Measurements from ENCODE around the gene ANTXR1.
"Not testable (repeated sequence)": the region's sequence is repeated elsewhere in the genome, so short reads cannot be mapped to it uniquely, and the experiment has no call there.

Gene ANTXR1

GRCh38 chr2:69214898-69215297 lies 201.9 kb downstream of the ANTXR1 start:
- no peak for DNase-seq

GRCh38 chr2:69216535-69217332 lies 203.8 kb downstream of the ANTXR1 start:
- DNase-seq: no peak

GRCh38 chr2:69217333-69218080 lies 204.5 kb downstream of the ANTXR1 start:
- DNase-seq: no peak

GRCh38 chr2:69221512-69221911 lies 208.5 kb downstream of the ANTXR1 start:
- DNase-seq: no peak

GRCh38 chr2:69221960-69222751 lies 209.2 kb downstream of the ANTXR1 start:
- no peak for DNase-seq

GRCh38 chr2:69222953-69223658 lies 210.1 kb downstream of the ANTXR1 start:
- DNase-seq: no peak

GRCh38 chr2:69223759-69224511 lies 211.0 kb downstream of the ANTXR1 start:
- no peak for DNase-seq

GRCh38 chr2:69224512-69224837 lies 211.5 kb downstream of the ANTXR1 start:
- DNase-seq: no peak

- no peak for DNase-seq
Measured at GRCh38 chr2:69225933-69226332, 213.0 kb downstream of the ANTXR1 start.

- DNase-seq: no peak
Measured at GRCh38 chr2:69226903-69227302, 213.9 kb downstream of the ANTXR1 start.

- no peak for DNase-seq
Measured at GRCh38 chr2:69227716-69228115, 214.7 kb downstream of the ANTXR1 start.

GRCh38 chr2:69230946-69231345 lies 218.0 kb downstream of the ANTXR1 start:
- DNase-seq: not testable (repeated sequence)

GRCh38 chr2:69231612-69232277 lies 218.8 kb downstream of the ANTXR1 start:
- no peak for DNase-seq

- DNase-seq: not testable (repeated sequence)
Measured at GRCh38 chr2:69235835-69236234, 222.9 kb downstream of the ANTXR1 start.

GRCh38 chr2:69237070-69237670 lies 224.2 kb downstream of the ANTXR1 start:
- no peak for DNase-seq

GRCh38 chr2:69238449-69239031 lies 225.6 kb downstream of the ANTXR1 start:
- DNase-seq: no peak

GRCh38 chr2:69241093-69241492 lies 228.1 kb downstream of the ANTXR1 start:
- DNase-seq: no peak

- no peak for DNase-seq
Measured at GRCh38 chr2:69241664-69242514, 228.9 kb downstream of the ANTXR1 start.

- DNase-seq: no peak
Measured at GRCh38 chr2:69242651-69243051, 229.7 kb downstream of the ANTXR1 start.

- no peak for DNase-seq
Measured at GRCh38 chr2:69243652-69244051, 230.7 kb downstream of the ANTXR1 start.

Data from SHP77 treated with DMSO at 0.1 percent for 48 hours (cell line).